NCI-H748 (cell line): ENCODE data around the gene KCNQ4.
A peak's percentile ranks its signal among the peaks of the same experiment; 100 is the strongest.

Source experiments
- DNase-seq: peaks from one replicate; lab custom pipeline; 2025; ENCODE audit not compliant: unreplicated experiment; lab: John Stamatoyannopoulos, UW

Gene KCNQ4

DNA sequence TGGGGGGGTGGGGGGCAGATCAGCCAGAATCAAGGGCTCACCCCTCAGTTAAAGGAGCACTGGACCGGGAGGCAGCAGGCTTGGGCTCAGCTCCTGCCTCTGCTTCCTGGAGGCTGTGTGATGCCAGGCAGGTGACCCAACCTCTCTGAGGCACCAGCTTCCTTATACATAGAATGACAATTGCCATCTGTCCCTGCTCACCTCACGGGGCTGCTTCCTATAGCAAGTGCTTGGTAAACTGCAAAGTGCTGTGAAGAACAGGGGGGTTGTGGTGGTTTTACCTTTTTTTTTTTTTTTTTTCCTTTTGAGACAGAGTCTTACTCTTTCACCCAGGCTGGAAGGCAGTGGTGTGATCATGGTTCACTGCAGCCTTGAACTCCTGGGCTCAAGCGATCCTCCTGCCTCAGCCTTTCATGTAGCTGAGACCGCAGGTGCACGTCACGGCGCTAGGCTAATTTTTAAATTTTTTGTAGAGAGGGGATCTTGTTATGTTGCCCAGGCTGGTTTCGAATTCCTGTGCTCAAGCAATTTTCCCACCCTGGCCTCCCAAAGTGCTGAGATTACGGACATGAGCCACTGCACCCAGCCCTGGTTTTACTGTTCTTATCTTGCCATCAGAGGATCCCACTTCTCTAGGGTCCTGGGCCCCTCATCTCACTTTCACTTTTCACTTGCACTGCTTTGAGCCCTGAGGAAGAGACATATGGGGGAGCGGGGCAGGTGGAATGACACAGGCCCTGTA is 11.6 kb downstream of the KCNQ4 start:
- no peak for DNase-seq

DNA sequence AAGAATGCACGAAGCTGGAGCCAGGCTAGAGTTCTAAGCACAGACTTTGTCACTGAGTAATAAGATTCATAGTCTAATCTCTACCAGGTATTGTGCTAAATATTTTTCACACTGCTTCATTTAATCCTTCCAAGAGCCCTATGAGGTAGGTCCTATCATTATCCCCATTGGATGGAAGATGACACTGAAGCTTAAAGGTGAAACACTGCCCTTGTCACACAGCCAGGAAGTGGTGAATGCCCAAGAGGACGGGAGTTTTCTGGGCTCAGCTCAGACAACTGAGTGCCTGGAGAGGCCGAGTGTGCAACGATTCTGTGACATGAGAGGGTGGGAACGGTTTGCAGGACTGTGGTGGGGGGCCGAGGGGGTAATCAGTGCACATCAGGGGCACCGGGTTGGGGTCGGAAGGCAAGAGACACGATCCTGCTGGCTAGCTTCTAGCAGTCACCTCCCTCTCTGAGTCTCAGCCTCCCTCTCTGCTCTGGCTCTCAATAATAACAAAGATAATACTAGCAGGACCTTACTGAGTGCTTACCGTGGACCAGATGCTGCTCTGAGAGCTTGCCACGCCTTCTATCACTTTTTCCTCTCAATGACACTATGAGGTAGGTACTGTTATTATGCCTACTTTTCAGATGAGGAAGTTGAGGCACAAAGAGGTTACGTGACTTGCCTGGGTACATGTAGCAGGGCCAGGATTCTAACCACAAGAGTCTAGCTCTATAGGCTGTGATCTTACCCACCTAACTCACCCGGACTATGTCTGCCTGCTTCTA is 12.4 kb downstream of the KCNQ4 start:
- no peak for DNase-seq

DNA sequence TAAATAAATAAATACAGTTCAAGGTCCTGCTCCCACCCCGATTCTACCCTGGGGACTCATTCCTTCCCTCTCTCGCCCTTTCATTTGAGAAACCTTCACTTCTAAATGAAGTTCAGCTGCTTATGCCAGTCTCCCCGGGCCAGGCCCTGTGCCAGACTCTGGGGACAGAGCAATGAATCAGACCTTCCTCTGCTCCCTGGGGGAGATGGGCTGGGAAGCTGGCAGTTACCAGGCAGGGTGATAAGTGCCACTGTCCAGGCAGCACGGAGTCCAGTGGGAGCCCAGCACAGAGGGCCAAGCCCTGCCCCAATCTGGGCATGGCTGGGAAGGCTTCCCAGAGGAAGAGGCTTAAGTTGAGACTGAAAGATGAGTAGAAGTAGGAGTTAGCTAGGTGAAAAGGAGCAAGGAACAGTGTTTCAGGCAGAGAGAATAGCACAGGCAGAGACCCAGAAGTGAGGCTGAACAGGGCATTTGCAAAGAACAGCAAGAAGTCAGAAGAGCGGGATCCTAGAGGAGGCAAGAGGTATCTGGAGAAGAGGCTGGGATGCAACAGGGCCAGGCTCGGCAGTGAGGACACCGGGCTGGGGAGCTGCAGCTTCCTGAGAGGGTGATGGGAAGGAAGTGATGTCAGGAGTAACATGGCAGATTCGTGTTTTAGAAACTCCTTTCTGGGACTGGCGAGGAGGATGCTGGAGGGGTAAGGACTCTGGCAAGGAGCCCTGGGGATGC is 13.5 kb downstream of the KCNQ4 start:
- DNase-seq: no peak

DNA sequence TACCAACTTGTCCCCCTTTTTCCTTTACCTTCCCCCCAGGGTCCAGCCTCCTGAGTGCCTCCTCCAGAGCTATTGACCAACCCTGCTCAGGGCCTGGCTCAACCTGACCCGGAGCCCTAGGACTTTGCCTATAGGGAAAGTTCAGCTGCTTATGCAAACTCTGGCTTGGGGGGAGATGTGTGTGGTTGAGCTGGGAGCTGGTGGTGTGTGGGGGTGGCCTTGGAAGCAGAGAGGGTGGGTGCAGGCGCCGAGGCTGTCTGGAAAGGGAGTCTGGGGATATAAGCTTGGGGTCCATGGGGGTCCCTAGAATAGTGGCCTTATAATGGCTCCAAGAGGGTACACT is 14.1 kb downstream of the KCNQ4 start:
- no peak for DNase-seq

GRCh38 chr1:40798366-40799281 is 15.0 kb downstream of the KCNQ4 start:
- DNase-seq: no peak

GRCh38 chr1:40799351-40799867 is 15.8 kb downstream of the KCNQ4 start:
- no peak for DNase-seq

DNA sequence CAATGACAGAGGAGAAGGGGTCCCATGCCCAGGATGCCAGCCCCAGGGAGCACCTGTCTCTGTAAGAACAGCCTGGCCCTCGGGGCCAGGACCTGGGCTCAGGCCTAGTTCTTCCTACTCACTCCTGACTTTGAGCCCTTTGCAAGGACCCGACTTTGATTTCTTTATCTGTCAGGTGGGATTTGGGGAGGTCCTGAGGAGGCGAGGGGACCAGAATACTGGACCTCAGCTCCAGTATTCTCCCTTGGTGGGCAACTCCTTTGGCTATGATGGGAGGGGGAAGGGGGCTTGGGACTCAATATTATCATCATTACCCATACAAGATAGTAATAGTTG is 18.1 kb downstream of the KCNQ4 start:
- no peak for DNase-seq

DNA sequence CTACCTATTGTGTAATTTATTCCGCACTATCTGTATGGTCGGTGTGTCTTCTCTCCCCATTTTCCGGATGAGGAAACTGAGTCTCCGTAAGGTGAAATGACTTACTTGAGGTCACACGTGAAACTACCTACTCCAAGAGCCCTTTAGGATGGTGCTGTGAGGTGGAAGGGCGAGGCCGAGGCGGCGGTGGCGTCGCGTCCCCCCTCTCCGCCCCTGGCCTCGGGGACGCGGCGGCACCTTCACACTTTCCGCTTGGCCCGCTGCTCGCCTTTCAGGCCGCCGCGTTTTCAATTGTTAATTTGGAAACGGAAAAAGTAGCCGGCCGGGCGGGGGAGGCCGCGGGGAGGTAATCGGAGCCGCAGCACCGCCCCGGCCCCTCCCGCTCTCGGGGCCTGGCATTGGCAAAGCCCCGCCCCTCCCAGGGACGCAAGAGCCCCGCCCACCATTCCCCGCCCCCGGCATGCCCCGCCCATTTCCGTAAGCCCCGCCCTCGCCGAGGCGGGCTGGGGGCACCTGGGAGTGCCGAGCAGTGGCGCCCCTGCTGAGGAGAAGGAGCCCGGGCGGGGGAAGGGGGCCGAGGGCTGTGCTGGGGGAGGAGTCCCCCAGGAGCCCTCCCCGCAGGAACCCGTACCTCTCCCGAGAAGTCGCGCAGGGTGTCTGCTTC is 18.6 kb downstream of the KCNQ4 start:
- peak; percentile 100 for DNase-seq

DNA sequence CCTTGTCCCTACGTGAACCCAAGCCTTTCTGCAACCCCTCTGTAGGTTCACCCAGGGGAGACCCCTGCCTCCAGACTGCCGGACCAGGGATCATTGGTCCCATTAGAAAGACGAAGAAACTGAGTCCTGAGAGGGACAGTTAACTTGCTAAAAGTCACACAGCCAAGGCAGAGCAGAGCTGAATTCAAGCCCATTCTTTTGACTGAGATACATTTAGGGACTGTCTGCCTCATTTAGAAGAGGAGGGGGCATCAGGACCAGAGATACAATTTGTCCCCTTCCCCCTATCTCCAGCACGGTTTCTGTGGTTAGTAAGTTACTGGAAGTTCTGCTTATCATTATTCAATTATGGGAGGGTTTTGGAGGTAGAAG is 19.1 kb downstream of the KCNQ4 start:
- no peak for DNase-seq

DNA sequence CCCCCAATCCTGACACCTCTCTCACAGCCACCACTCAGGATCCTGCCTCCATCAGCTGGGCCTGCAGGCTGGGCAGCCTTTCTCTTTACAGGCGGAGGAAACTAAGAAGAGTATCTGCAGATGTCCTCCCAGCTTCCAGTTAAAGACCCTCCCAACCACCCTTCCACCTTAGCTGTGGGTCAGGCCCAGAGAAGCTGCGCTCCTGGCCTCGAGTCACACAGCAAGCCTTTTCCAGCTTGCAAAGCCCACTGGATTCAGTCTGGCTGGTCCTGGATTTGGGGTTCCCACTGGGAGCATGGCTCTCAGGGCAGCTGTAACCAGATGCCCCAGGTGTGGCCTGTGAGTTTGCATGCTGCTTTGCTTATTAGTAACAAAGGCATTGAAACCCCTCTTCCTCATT is 19.9 kb downstream of the KCNQ4 start:
- DNase-seq: peak; percentile 73

- no peak for DNase-seq
These were observed 20.3 kb downstream of the KCNQ4 start for GRCh38 chr1:40803902-40804301.

- DNase-seq: no peak
These were observed 22.7 kb downstream of the KCNQ4 start for GRCh38 chr1:40806240-40806639.

DNA sequence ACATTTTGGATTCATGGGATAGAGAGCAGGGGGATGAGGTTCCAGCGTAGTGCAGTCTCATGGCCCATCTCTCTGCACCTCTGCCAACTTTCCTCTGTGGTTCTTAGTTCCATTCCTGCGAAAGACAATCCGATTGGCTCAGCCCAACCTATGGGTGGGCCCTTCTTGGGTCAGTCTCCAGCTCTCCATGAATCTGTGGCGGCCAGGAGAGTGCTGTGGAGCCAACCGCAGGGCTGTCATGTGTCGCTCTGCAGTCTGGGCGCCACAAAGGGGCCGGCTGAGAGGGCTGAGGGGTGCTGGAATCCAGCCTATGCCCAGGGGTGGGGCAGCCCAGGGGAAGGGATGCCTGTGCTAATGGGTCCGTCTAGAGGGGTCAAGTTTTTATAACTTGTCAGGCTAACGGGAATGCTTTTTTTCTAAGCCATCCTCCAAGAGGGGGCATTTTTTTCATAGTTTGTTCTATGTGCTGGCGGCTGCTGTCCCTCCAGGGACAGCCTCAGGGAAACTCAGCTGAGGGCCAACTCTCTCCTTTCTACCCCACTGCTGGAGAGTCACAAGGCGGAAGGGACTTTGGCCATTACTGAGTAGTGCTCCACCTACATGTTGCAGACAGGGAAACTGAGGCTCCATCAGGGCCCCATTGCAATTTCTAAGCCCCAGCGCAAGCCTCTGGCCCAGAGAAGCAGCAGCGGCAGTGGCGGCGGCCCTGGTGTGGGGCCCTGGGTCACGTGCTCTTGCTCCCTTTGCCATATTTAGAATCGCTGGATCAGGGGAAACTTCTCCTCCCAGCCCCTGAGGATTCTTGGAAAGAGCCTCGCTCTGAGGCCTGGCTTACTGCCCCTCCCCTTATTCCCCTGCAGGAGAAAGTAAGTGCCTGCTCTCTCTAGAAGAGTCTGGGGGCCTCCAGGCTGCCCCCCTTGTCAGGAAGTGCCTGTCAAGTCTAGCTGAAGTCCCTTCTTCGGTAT is 23.4 kb downstream of the KCNQ4 start:
- DNase-seq: no peak

DNA sequence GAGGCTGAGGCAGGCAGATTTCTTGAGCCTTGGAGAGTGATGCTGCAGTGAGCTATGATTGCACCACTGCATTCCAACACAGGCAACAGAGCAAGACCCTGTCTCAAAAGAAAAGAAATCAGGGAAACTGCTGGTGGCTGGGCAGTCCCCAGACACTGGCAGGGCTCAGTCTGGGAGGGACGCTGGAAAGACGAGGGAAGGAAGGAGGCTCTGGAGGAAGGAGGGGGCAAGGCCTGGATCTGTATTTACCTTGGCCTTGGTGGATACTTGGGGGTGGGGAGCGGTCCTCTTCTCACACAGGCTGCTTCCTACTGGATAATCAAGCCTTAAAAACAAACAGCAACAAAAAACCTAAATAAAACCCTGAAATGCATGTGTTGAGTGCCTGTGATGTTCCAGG is 24.4 kb downstream of the KCNQ4 start:
- DNase-seq: no peak

DNA sequence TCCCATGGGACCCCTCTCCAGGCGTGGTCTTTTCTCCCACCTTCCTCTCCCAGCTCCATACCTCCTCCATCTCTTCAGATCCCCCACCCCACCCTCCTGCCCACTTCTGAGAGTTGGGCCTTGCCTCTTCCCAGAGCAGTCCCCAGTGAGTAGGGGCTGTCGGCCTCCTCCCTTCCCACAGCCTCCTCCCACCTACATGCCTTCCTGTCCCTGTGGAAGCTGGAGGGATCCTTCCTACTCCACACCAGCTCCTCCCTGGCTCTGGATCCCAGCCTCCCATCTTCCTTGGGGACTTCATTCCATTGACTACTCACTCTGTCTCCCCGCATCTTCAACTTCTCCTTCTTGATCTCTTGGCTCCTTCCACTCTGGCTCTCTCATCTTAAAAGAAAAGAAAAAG is 24.9 kb downstream of the KCNQ4 start:
- DNase-seq: no peak

DNA sequence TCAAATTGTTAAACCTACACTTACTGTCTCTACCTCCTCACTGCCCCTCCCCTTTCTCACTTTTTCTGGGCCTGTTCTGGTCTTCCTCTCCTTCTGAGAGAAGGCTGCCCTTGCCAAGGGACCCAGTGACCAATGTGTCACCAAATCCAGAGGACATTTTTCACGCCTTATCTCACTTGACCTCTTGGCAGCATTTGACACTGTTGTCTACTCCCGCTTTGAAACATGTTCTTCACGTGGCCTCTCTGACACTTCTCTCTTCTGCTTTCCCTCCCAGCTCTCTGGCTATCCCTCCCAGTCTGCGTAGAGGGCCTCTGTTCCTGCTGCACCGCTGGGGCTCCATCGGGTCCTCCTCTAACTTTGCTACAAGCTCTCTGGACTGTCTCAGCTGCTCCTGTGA is 25.3 kb downstream of the KCNQ4 start:
- no peak for DNase-seq

GRCh38 chr1:40810927-40811326 is 27.3 kb downstream of the KCNQ4 start:
- no peak for DNase-seq

- DNase-seq: no peak
These were observed 31.8 kb downstream of the KCNQ4 start for GRCh38 chr1:40815420-40815819.

GRCh38 chr1:40817791-40818263 is 34.2 kb downstream of the KCNQ4 start:
- DNase-seq: no peak
